Measurements from ENCODE around the gene DICER1. TPM values are rescaled to one million over a fixed set of nuclear protein-coding genes. Genes with fewer than 3 reads are reported as not detected.

DICER1 gene
- total and polyA plus RNA-seq, 2 experiments from 2014 or later = 21.4 to 59.2 TPM

GRCh38 chr14:95123891-95124579, 33.3 kb downstream of the DICER1 start:
- Mint-ChIP-seq H3K4me3 (no peak overlapping the region), H3K27me3 (ENCODE audit: insufficient read depth, low read depth, poor library complexity) (no peaks in the 10 kb centered on the region), H3K36me3 (ENCODE audit: low read depth) (peaks cover 31% of the 10 kb centered on the region), H3K9me3 (no peaks in the 10 kb centered on the region), H3K27ac (no peak overlapping the region; the same call in 1 of the 2 replicates), H3K4me1 (peaks cover 37% of the 10 kb centered on the region)
- Histone ChIP-seq H3K9me2 (ENCODE audit: insufficient read depth) (no peaks in the 10 kb centered on the region), H3K27ac (ENCODE audit: low read depth) (no peak overlapping the region), H3K4me1 (ENCODE audit: insufficient read depth) (peaks cover 18% of the 10 kb centered on the region), H4K20me1 (replicated peaks; ENCODE audit: insufficient read depth) (0 out of 2 replicates have a peak, but pooled peaks cover 3% of the 10 kb centered on the region), H3K27me3 (ENCODE audit: insufficient read depth) (no peaks in the 10 kb centered on the region), H3K4me3 (no peak overlapping the region), H2AFZ (no peak overlapping the region), H3K36me3 (ENCODE audit: insufficient read depth) (peaks cover 4% of the 10 kb centered on the region), H3F3A (replicated peaks; ENCODE audit: low read depth) (no peaks in the 10 kb centered on the region), H3K4me2 (no peak overlapping the region), H3K79me2 (replicated peaks; ENCODE audit: insufficient read depth) (peaks cover 30% of the 10 kb centered on the region)
- TF ChIP-seq NANOG (IDR thresholded peaks at IDR 0.05; ENCODE audit: borderline replicate concordance) = no peak
- ATAC-seq (no peak), DNase-seq (ENCODE audit: low spot score) (no peak)

- H3K36me3 ChIP-seq (ENCODE audit: insufficient read depth) = peaks cover 4% of the 10 kb centered on the region
- DNase-seq (ENCODE audit: low spot score) (no peak), ATAC-seq (no peak)
- H4K20me1 ChIP-seq (replicated peaks; ENCODE audit: insufficient read depth) = peaks cover 7% of the 10 kb centered on the region; the same call in 1 of the 2 replicates
- no peaks in the 10 kb centered on the region for H3K27me3 ChIP-seq (ENCODE audit: insufficient read depth)
- peaks cover 27% of the 10 kb centered on the region for H3K79me2 ChIP-seq (replicated peaks; ENCODE audit: insufficient read depth)
- H3K4me1 ChIP-seq (ENCODE audit: insufficient read depth) = peaks cover 28% of the 10 kb centered on the region
- no peak overlapping the region for H2AFZ ChIP-seq
- no peaks in the 10 kb centered on the region for H3F3A ChIP-seq (replicated peaks; ENCODE audit: low read depth)
- Mint-ChIP-seq H3K9me3 (no peaks in the 10 kb centered on the region), H3K27me3 (ENCODE audit: insufficient read depth, low read depth, poor library complexity) (peaks cover 4% of the 10 kb centered on the region), H3K4me1 (peaks cover 32% of the 10 kb centered on the region), H3K27ac (peak overlapping the region; percentile 18; the same call in 1 of the 2 replicates), H3K36me3 (ENCODE audit: low read depth) (peaks cover 35% of the 10 kb centered on the region), H3K4me3 (no peak overlapping the region)
- H3K4me2 ChIP-seq = no peak overlapping the region
- H3K9me2 ChIP-seq (ENCODE audit: insufficient read depth) = no peaks in the 10 kb centered on the region
- TF ChIP-seq REST (IDR thresholded peaks at IDR 0.05; ENCODE audit: unreplicated experiment) = no peak
- no peak for TF ChIP-seq ETS1 (IDR thresholded peaks at IDR 0.05)
- TF ChIP-seq STAT1 (IDR thresholded peaks at IDR 0.05; ENCODE audit: unreplicated experiment) = no peak
- TF ChIP-seq EZH2 (IDR thresholded peaks at IDR 0.05; ENCODE audit: low read depth, unreplicated experiment) = no peak
- TF ChIP-seq JUNB (IDR thresholded peaks at IDR 0.05; ENCODE audit: unreplicated experiment) = no peak
- no peak for TF ChIP-seq ZNF331 (CRISPR knock-in tag; IDR thresholded peaks at IDR 0.05; ENCODE audit: low read depth)
- TF ChIP-seq EZH2phosphoT487 (IDR thresholded peaks at IDR 0.05; ENCODE audit: unreplicated experiment) = no peak
- no peak for TF ChIP-seq ZNF114 (CRISPR knock-in tag; IDR thresholded peaks at IDR 0.05)
- TF ChIP-seq CTCF (conservative IDR thresholded peaks at IDR 0.05; ENCODE audit: low read depth in 2 of 2) = no peak
- H3K4me3 ChIP-seq = no peak overlapping the region
- no peak overlapping the region for H3K27ac ChIP-seq (ENCODE audit: low read depth)
Observed at GRCh38 chr14:95122621-95122945, 34.7 kb downstream of the DICER1 start.
